Bronchial epithelial cell (primary cell): ENCODE measurements around the gene SEPTIN5. TPM values are rescaled to one million over a fixed set of nuclear protein-coding genes. Genes with fewer than 3 reads are reported as not detected.

Experiments
- DNase-seq: peaks from one replicate; pipeline ENCODE4 v3.0.0-alpha.2; 2010; ENCODE audit warnings: low read depth
- FAIRE-seq: peaks from 2 replicates; lab custom pipeline; 2011; peaks lifted over from hg19 to GRCh38; lab: Jason Lieb, UNC
- H3K27me3 ChIP-seq: 2 replicates; pipeline ENCODE4 v1.5.1; 2011; ENCODE audit warnings: low read length; ENCODE audit not compliant: control insufficient read depth, insufficient read depth
- H3K36me3 ChIP-seq: 2 replicates; pipeline ENCODE4 v1.5.1; 2011; ENCODE audit warnings: low read length; ENCODE audit not compliant: control insufficient read depth, insufficient read depth
- H3K4me3 ChIP-seq: 2 replicates; pipeline ENCODE4 v1.5.1; 2011; ENCODE audit warnings: mild to moderate bottlenecking, low read depth, low read length, control low read depth
- CTCF ChIP-seq: IDR thresholded peaks from 2 replicates; pipeline ENCODE4 v1.5.1; 2011; ENCODE audit warnings: mild to moderate bottlenecking, moderate library complexity, low read length, control low read depth, inconsistent platforms; ENCODE audit not compliant: insufficient read depth, severe bottlenecking
- total RNA-seq: library from RNA; depleted of rRNA; stranded (reverse); fragments of >200 nt; gene quantifications from 2 replicates; pipeline ENCODE4 v1.2.1, GENCODE V29; 2014

SEPTIN5 gene
- total RNA-seq, 1 donor from 2014 or later = 5.8 TPM

- no peak overlapping the region for H3K4me3 ChIP-seq
- no peaks in the 10 kb centered on the region for H3K27me3 ChIP-seq
- no peak for TF ChIP-seq CTCF
- H3K36me3 ChIP-seq = no peaks in the 10 kb centered on the region
- DNase-seq = no peak
- FAIRE-seq = no peak
Observed at GRCh38 chr22:19748991-19749664, 34.8 kb downstream of the SEPTIN5 start.

- TF ChIP-seq CTCF = no peak
- H3K4me3 ChIP-seq = no peak overlapping the region
- DNase-seq (no peak), FAIRE-seq (no peak)
- H3K36me3 ChIP-seq = no peaks in the 10 kb centered on the region
- peaks cover 2% of the 10 kb centered on the region for H3K27me3 ChIP-seq
Observed at GRCh38 chr22:19749876-19750275, 35.6 kb downstream of the SEPTIN5 start.

- peak; percentile 72 for DNase-seq
- TF ChIP-seq CTCF = no peak
- no peak overlapping the region for H3K4me3 ChIP-seq
- peaks cover 2% of the 10 kb centered on the region for H3K27me3 ChIP-seq
- no peaks in the 10 kb centered on the region for H3K36me3 ChIP-seq
- no peak for FAIRE-seq
Observed at GRCh38 chr22:19750507-19751490, 36.5 kb downstream of the SEPTIN5 start.

- peaks cover 2% of the 10 kb centered on the region for H3K27me3 ChIP-seq
- no peaks in the 10 kb centered on the region for H3K36me3 ChIP-seq
- no peak overlapping the region for H3K4me3 ChIP-seq
- FAIRE-seq = no peak
- no peak for DNase-seq
- no peak for TF ChIP-seq CTCF
Observed at GRCh38 chr22:19751497-19752245, 37.4 kb downstream of the SEPTIN5 start.

- FAIRE-seq = peak; percentile 96
- TF ChIP-seq CTCF = peak; percentile 16
- H3K36me3 ChIP-seq = no peaks in the 10 kb centered on the region
- peaks cover 2% of the 10 kb centered on the region for H3K27me3 ChIP-seq
- no peak for DNase-seq
- H3K4me3 ChIP-seq = no peak overlapping the region
Observed at GRCh38 chr22:19753090-19753842, 39.0 kb downstream of the SEPTIN5 start.
